Measurements from ENCODE around the gene KCTD13.
"Not testable (repeated sequence)": the region's sequence is repeated elsewhere in the genome, so short reads cannot be mapped to it uniquely, and the experiment has no call there.

Gene KCTD13

GRCh38 chr16:29889372-29889771, 36.7 kb downstream of the KCTD13 start:
- H3K4me1 ChIP-seq (ENCODE audit: control insufficient read depth in 2 of 2, insufficient read depth in 2 of 2, low read length in 2 of 2); H3K36me3 ChIP-seq (ENCODE audit: control insufficient read depth in 2 of 2, insufficient read depth in 2 of 2, low read length in 2 of 2); H3K9me3 ChIP-seq (ENCODE audit: control insufficient read depth in 2 of 2, low read length in 2 of 2); H3K27ac ChIP-seq (ENCODE audit: low read depth in 2 of 2, low read length in 2 of 2); H3K9ac ChIP-seq (ENCODE audit: low read depth in 1 of 2, low read length in 2 of 2); H3K4me3 ChIP-seq (ENCODE audit: low read length in 2 of 2); H3K27me3 ChIP-seq (ENCODE audit: control insufficient read depth in 2 of 2, insufficient read depth in 2 of 2, low read length in 2 of 2): not testable (repeated sequence)

- H3K27me3 ChIP-seq (ENCODE audit: control insufficient read depth in 2 of 2, insufficient read depth in 2 of 2, low read length in 2 of 2): no peaks in the 10 kb centered on the region
- H3K9ac ChIP-seq (ENCODE audit: low read depth in 1 of 2, low read length in 2 of 2): no peak overlapping the region
- H3K4me3 ChIP-seq (ENCODE audit: low read length in 2 of 2): no peak overlapping the region
- no peaks in the 10 kb centered on the region for H3K9me3 ChIP-seq (ENCODE audit: control insufficient read depth in 2 of 2, low read length in 2 of 2)
- no peak overlapping the region for H3K27ac ChIP-seq (ENCODE audit: low read depth in 2 of 2, low read length in 2 of 2)
- no peaks in the 10 kb centered on the region for H3K4me1 ChIP-seq (ENCODE audit: control insufficient read depth in 2 of 2, insufficient read depth in 2 of 2, low read length in 2 of 2)
- no peaks in the 10 kb centered on the region for H3K36me3 ChIP-seq (ENCODE audit: control insufficient read depth in 2 of 2, insufficient read depth in 2 of 2, low read length in 2 of 2)
Measured at GRCh38 chr16:29883987-29884386, 42.0 kb downstream of the KCTD13 start.

- peaks cover 8 to 9% of the 10 kb centered on the region in 2 donors for H3K27me3 ChIP-seq (ENCODE audit: control insufficient read depth in 2 of 2, insufficient read depth in 2 of 2, low read length in 2 of 2)
- H3K27ac ChIP-seq (ENCODE audit: low read depth in 2 of 2, low read length in 2 of 2): no peak overlapping the region
- H3K36me3 ChIP-seq (ENCODE audit: control insufficient read depth in 2 of 2, insufficient read depth in 2 of 2, low read length in 2 of 2): no peaks in the 10 kb centered on the region
- no peak overlapping the region for H3K9ac ChIP-seq (ENCODE audit: low read depth in 1 of 2, low read length in 2 of 2)
- no peak overlapping the region for H3K4me3 ChIP-seq (ENCODE audit: low read length in 2 of 2)
- H3K9me3 ChIP-seq (ENCODE audit: control insufficient read depth in 2 of 2, low read length in 2 of 2): no peaks in the 10 kb centered on the region
- no peaks in the 10 kb centered on the region for H3K4me1 ChIP-seq (ENCODE audit: control insufficient read depth in 2 of 2, insufficient read depth in 2 of 2, low read length in 2 of 2)
Measured at GRCh38 chr16:29881050-29881449, 45.0 kb downstream of the KCTD13 start.

- peaks cover 9% of the 10 kb centered on the region in 2 donors for H3K27me3 ChIP-seq (ENCODE audit: control insufficient read depth in 2 of 2, insufficient read depth in 2 of 2, low read length in 2 of 2)
- H3K9ac ChIP-seq (ENCODE audit: low read depth in 1 of 2, low read length in 2 of 2): no peak overlapping the region
Measured at GRCh38 chr16:29878172-29878571, 47.9 kb downstream of the KCTD13 start.

GRCh38 chr16:29877266-29877961, 48.6 kb downstream of the KCTD13 start:
- H3K27me3 ChIP-seq (ENCODE audit: control insufficient read depth in 2 of 2, insufficient read depth in 2 of 2, low read length in 2 of 2): peaks cover 9% of the 10 kb centered on the region in 2 donors
- no peaks in the 10 kb centered on the region for H3K9me3 ChIP-seq (ENCODE audit: control insufficient read depth in 2 of 2, low read length in 2 of 2)
- no peak overlapping the region for H3K27ac ChIP-seq (ENCODE audit: low read depth in 2 of 2, low read length in 2 of 2)
- no peak overlapping the region for H3K9ac ChIP-seq (ENCODE audit: low read depth in 1 of 2, low read length in 2 of 2)
- no peaks in the 10 kb centered on the region for H3K36me3 ChIP-seq (ENCODE audit: control insufficient read depth in 2 of 2, insufficient read depth in 2 of 2, low read length in 2 of 2)
- no peaks in the 10 kb centered on the region for H3K4me1 ChIP-seq (ENCODE audit: control insufficient read depth in 2 of 2, insufficient read depth in 2 of 2, low read length in 2 of 2)
- H3K4me3 ChIP-seq (ENCODE audit: low read length in 2 of 2): no peak overlapping the region

More at GRCh38 chr16:29878172-29878571, 47.9 kb downstream of the KCTD13 start:
- Histone ChIP-seq H3K27ac (ENCODE audit: low read depth in 2 of 2, low read length in 2 of 2) (no peak overlapping the region), H3K4me1 (ENCODE audit: control insufficient read depth in 2 of 2, insufficient read depth in 2 of 2, low read length in 2 of 2) (no peaks in the 10 kb centered on the region), H3K36me3 (ENCODE audit: control insufficient read depth in 2 of 2, insufficient read depth in 2 of 2, low read length in 2 of 2) (no peaks in the 10 kb centered on the region), H3K9me3 (ENCODE audit: control insufficient read depth in 2 of 2, low read length in 2 of 2) (no peaks in the 10 kb centered on the region), H3K4me3 (ENCODE audit: low read length in 2 of 2) (no peak overlapping the region)

GRCh38 chr16:29876594-29877249, 49.3 kb downstream of the KCTD13 start:
- Histone ChIP-seq H3K4me1 (ENCODE audit: control insufficient read depth in 2 of 2, insufficient read depth in 2 of 2, low read length in 2 of 2) (no peaks in the 10 kb centered on the region), H3K4me3 (ENCODE audit: low read length in 2 of 2) (no peak overlapping the region), H3K9me3 (ENCODE audit: control insufficient read depth in 2 of 2, low read length in 2 of 2) (no peaks in the 10 kb centered on the region), H3K27ac (ENCODE audit: low read depth in 2 of 2, low read length in 2 of 2) (no peak overlapping the region), H3K27me3 (ENCODE audit: control insufficient read depth in 2 of 2, insufficient read depth in 2 of 2, low read length in 2 of 2) (peaks cover 9% of the 10 kb centered on the region in 2 donors), H3K36me3 (ENCODE audit: control insufficient read depth in 2 of 2, insufficient read depth in 2 of 2, low read length in 2 of 2) (no peaks in the 10 kb centered on the region), H3K9ac (ENCODE audit: low read depth in 1 of 2, low read length in 2 of 2) (no peak overlapping the region)

GRCh38 chr16:29876217-29876593, 49.8 kb downstream of the KCTD13 start:
- H3K4me3 ChIP-seq (ENCODE audit: low read length in 2 of 2): no peak overlapping the region
- no peaks in the 10 kb centered on the region for H3K36me3 ChIP-seq (ENCODE audit: control insufficient read depth in 2 of 2, insufficient read depth in 2 of 2, low read length in 2 of 2)
- no peaks in the 10 kb centered on the region for H3K4me1 ChIP-seq (ENCODE audit: control insufficient read depth in 2 of 2, insufficient read depth in 2 of 2, low read length in 2 of 2)
- H3K9me3 ChIP-seq (ENCODE audit: control insufficient read depth in 2 of 2, low read length in 2 of 2): no peaks in the 10 kb centered on the region
- H3K9ac ChIP-seq (ENCODE audit: low read depth in 1 of 2, low read length in 2 of 2): no peak overlapping the region
- no peak overlapping the region for H3K27ac ChIP-seq (ENCODE audit: low read depth in 2 of 2, low read length in 2 of 2)
- H3K27me3 ChIP-seq (ENCODE audit: control insufficient read depth in 2 of 2, insufficient read depth in 2 of 2, low read length in 2 of 2): peaks cover 9% of the 10 kb centered on the region in 2 donors

- H3K4me3 ChIP-seq (ENCODE audit: low read length in 2 of 2): no peak overlapping the region
- H3K9me3 ChIP-seq (ENCODE audit: control insufficient read depth in 2 of 2, low read length in 2 of 2): no peaks in the 10 kb centered on the region
- no peaks in the 10 kb centered on the region for H3K4me1 ChIP-seq (ENCODE audit: control insufficient read depth in 2 of 2, insufficient read depth in 2 of 2, low read length in 2 of 2)
- no peak overlapping the region for H3K27ac ChIP-seq (ENCODE audit: low read depth in 2 of 2, low read length in 2 of 2)
- H3K9ac ChIP-seq (ENCODE audit: low read depth in 1 of 2, low read length in 2 of 2): no peak overlapping the region
- no peaks in the 10 kb centered on the region for H3K36me3 ChIP-seq (ENCODE audit: control insufficient read depth in 2 of 2, insufficient read depth in 2 of 2, low read length in 2 of 2)
- H3K27me3 ChIP-seq (ENCODE audit: control insufficient read depth in 2 of 2, insufficient read depth in 2 of 2, low read length in 2 of 2): peaks cover 9% of the 10 kb centered on the region in 2 donors
Measured at GRCh38 chr16:29875206-29875605, 50.8 kb downstream of the KCTD13 start.

GRCh38 chr16:29873319-29873718, 52.7 kb downstream of the KCTD13 start:
- H3K36me3 ChIP-seq (ENCODE audit: control insufficient read depth in 2 of 2, insufficient read depth in 2 of 2, low read length in 2 of 2): no peaks in the 10 kb centered on the region
- no peaks in the 10 kb centered on the region for H3K4me1 ChIP-seq (ENCODE audit: control insufficient read depth in 2 of 2, insufficient read depth in 2 of 2, low read length in 2 of 2)
- H3K27me3 ChIP-seq (ENCODE audit: control insufficient read depth in 2 of 2, insufficient read depth in 2 of 2, low read length in 2 of 2): peaks cover 9% of the 10 kb centered on the region in 2 donors
- no peaks in the 10 kb centered on the region for H3K9me3 ChIP-seq (ENCODE audit: control insufficient read depth in 2 of 2, low read length in 2 of 2)
- no peak overlapping the region for H3K27ac ChIP-seq (ENCODE audit: low read depth in 2 of 2, low read length in 2 of 2)
- H3K9ac ChIP-seq (ENCODE audit: low read depth in 1 of 2, low read length in 2 of 2): no peak overlapping the region
- no peak overlapping the region for H3K4me3 ChIP-seq (ENCODE audit: low read length in 2 of 2)

GRCh38 chr16:29871822-29872546, 54.0 kb downstream of the KCTD13 start:
- no peak overlapping the region for H3K4me3 ChIP-seq (ENCODE audit: low read length in 2 of 2)
- no peaks in the 10 kb centered on the region for H3K4me1 ChIP-seq (ENCODE audit: control insufficient read depth in 2 of 2, insufficient read depth in 2 of 2, low read length in 2 of 2)
- no peak overlapping the region for H3K27ac ChIP-seq (ENCODE audit: low read depth in 2 of 2, low read length in 2 of 2)
- no peak overlapping the region for H3K9ac ChIP-seq (ENCODE audit: low read depth in 1 of 2, low read length in 2 of 2)
- H3K27me3 ChIP-seq (ENCODE audit: control insufficient read depth in 2 of 2, insufficient read depth in 2 of 2, low read length in 2 of 2): peaks cover 0 to 3% of the 10 kb centered on the region in 2 donors
- no peaks in the 10 kb centered on the region for H3K9me3 ChIP-seq (ENCODE audit: control insufficient read depth in 2 of 2, low read length in 2 of 2)
- no peaks in the 10 kb centered on the region for H3K36me3 ChIP-seq (ENCODE audit: control insufficient read depth in 2 of 2, insufficient read depth in 2 of 2, low read length in 2 of 2)
